Measurements from ENCODE around the gene PROM2. TPM values are rescaled to one million over a fixed set of nuclear protein-coding genes. Genes with fewer than 3 reads are reported as not detected.

PROM2 gene
- total RNA-seq, 1 donor from 2014 or later, result 0.64 TPM

DNA sequence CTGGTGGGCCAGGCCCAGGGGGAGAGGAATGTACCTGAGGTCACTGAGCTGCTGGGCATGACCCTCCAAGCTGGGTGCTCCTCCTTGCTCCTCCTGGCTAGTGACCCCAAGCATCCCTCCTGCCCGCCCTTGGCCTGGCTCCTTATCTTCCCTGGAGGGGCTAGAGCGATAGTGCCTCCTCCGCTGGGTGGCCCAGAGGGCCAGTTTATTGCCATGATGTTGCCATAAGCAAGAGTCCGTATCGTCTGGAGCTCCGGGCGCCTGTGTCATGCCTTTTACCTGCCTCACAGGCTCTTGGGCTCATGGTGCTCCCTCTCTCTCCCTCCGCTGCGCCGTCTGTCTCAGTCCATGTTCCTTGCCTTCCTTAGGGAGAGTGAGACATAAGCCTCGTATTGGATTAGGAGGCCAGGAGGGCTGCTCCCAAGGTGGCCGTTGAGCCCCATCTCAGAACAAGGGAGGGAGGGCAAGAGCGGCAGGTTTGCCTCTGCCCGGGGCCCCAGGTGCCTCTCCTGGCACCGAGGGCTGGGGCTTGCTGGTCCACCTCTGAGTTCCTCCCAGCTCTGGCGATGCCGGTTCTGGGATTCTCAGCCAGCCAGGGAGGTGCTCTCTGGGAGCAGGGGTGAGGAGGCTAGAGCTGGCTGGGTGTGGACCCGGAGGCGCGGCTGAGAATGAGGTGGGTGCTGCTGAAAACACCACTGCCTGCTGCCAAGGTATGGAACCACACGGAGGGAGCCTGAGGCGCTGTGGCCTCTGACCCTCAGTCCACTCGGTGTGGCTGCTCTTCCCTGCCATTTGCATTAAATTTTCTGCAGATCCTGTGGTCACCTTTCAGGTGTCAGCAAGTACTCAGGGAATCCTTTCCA, 45.5 kb downstream of the PROM2 start:
- no peak for DNase-seq (ENCODE audit: low read depth)

DNA sequence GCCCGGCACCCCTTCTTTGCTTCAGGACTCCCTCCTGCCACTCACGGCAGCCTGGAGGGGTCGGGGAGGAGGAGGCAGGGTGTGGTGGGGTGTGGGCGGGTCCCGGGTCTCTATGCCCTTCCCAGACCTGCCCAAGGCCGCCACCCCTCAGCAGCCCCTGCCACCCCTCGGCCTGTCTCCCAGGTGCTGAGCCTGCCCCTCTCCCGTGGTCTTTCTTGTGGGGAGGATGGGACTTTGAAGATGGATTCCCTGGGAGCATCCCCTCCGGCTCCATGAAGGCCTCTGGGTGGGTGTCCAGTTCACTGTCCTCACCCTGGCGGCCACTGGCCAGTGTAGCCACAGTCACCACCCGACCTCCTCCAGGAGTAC, 46.1 kb downstream of the PROM2 start:
- DNase-seq (ENCODE audit: low read depth), result no peak

DNA sequence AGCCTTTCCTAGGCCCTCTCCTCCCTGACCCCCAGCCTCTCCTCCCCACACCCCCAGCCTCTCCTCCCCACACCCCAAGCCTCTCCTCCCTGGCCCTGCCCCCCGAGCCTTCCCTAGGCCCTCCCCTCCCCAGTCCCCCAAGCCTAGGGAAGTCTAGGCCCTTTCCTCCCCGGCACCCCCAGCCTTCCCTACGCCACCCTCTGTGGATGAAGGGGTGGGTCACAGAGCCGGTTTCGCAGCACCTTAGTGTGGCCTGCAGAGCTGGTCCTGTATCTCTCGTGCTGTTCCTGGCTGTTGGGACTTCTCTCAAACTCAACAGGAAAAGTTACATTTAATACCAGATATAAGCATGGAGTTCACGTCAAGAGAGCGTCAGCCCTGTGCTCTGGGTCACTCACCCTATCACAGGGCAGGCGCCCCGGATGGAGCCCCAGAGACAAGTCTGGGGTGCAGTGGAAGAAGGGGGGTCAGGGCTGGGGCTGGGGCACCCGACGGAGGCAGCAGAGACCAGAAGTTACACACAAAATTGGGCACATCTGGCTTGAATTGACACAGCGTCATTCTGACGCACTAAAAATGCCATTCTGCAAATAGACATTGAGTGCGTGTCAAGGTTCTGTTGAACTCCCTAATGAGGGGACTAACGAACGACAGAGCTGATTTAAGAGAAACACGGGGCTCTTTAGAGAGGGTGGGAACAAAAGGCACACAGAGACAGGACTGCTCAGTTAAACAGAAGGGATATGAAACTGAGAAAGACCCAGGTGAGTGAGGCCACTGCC, 46.9 kb downstream of the PROM2 start:
- DNase-seq (ENCODE audit: low read depth), result no peak

DNA sequence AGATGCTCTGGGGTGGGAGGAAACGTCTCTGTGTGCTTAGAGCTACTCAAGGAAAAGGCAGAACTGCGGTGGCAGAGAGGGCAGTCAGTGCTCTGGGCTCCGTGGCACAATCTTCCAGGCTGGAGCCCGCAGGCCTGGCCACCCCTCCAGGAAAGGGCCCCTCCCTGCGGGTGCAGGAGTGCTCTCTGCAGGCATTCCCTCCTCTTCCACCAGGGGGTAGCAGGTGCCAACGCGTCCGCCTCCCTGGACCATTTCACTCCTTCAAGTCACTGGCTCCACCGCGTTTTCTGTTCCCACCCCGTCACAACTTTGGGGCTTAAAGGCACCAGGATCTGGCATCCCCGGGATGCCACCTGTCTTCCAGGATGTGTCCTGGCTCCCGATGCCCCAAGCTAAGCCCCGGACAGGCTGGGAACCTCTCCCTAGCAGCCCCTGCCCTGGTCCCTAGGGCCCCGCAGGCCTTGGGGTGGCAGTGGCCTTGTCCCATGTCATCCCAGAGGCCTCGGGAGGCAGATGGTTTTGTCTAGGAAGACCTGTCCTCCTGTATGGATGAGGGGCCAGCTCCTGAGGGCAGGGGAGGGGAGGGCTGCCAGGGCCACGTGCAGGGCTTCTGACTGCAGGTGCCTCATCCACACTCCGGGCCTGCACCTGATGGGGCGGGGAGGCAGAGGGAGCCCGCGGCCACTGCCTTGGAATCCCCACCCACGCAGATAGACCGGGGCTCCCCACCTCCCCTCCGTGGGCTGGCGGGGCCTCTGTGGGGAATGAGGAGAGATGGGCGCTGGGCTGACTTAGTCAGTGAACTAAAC, 49.3 kb downstream of the PROM2 start:
- no peak for DNase-seq (ENCODE audit: low read depth)

DNA sequence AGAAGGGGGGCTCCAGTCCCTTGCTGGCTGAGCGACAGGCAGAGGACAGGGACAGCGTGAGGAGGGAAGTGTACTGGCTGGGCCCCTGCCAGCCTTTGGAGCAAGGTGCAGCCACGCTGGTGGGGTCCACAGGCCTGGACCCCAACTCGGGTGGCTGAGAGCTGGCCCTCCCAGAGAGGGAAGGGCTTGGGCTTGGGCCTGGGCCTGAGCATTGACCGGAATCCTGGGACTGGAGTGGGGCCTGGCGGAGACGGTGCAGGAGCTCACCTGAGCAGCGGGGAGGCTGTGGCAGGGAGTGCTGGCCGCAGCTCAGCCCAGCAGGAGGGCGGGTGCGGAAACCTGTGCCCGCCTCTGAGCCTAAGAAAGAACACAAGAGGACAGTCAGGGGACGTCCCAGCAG, 50.8 kb downstream of the PROM2 start:
- DNase-seq (ENCODE audit: low read depth), result no peak

DNA sequence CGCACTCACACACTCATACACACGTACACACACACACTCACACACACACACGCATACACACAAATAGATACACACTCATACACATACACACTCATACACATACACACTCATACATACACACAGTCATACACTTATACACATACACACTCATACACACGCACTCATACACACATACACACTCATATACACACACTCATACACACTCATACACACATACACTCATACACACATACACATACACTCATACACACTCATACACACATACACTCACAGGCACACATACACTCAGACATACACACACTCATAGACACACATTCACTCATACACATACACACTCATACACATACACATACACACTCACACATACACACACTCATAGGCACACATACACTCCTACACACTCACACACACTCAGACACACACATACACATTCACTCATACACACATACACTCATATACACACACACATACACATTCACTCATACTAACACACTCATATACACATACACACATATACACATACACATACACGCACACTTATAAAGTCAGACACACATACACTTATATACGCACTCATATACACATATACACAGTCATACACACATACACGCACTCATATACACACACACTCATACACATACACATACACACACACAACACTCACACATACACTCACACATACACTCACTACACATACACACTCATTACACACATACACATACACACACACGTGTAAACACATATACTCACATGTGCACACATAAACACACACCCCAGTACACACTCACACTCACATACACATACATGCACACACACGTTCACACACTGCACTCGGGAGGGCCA, 51.6 kb downstream of the PROM2 start:
- no peak for DNase-seq (ENCODE audit: low read depth)

DNA sequence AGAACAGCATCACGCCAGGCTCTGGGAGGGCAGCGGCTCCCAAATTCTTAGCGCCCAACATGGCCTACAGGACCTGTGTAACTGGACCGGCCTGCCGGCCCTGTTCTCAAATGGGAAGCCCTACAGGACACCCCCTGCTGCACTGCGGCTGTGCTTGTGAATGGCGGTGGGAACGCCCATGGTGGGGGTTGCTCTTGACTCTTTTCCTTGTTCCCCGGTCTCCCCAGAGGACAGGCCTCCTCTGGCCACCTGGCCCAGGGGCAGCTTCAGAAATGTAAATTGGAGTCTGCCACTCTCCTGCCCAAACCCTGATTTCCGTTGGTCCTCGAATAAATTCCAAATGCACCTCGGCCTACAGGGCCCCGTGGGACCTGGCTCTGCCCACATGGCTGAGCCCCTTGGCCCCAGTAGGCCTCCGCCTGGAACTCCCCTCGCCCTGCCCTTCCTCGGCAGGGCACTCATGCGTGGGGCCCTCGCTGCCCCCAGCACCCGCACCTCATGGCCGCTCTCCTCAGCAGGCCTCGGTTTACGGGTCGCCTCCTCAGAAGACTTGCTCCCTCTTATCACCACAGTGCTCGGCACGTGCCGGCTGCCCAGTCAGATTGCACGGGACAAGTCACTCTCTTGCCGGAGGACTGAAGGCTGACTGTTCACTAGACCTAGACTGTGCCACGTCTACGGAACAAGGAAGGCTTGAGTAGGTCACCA, 52.3 kb downstream of the PROM2 start:
- DNase-seq (ENCODE audit: low read depth), result no peak

DNA sequence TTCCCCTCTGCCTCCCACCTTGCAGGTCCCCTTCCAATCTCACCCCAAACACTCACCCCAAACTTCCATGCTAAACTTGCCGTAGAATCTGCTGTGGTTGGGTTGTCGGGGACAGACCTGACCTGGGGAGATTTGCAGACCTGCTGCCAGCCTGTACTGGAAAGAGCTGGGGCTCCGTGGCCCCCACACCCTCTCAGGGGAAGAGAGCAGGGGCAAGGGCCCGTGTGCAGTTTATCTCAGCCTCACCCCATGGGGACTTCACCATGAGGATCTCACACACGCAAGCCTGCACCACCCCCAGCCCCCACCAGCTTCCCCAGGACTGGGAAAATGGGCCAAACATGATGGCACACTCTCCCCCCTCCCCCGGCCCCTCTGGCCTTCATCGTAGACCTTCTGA, 53.6 kb downstream of the PROM2 start:
- no peak for DNase-seq (ENCODE audit: low read depth)

DNA sequence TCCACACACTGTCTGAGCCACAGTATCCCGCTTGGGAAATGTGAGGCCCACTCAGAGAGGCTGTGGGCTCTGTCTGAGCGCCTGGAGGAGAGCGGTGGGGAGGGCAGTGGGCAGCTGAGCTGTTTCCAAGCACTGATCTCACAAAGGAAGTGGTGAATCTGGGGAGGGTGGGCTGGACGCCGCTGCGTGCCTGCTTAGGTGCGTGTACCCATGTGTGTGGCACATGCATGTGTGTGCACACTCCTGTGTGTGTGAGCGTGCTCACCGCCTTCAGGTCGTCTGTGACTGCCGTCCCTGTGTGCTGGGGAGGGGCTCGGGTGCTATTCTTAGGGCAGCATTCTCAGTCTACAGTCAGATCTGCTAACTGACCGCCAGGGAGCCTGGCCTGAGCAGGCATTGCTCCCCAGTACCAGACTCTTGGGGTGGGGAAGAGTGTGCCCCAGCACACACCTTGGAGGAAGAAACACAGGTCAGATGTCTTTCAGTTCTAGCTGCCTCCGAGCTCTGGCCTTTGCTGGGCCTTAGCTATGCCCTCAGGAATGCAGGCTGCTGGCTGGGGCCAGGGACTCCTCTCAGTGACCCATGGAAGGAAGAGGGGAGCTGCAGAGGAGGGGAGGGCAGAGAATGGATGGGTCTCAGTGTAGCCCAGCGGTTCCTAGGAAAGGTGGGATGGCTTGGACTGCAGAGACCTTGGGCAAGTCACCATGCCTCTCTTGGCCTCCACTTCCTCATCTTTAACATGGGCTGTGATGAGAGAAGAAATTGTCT, 54.3 kb downstream of the PROM2 start:
- no peak for DNase-seq (ENCODE audit: low read depth)

DNA sequence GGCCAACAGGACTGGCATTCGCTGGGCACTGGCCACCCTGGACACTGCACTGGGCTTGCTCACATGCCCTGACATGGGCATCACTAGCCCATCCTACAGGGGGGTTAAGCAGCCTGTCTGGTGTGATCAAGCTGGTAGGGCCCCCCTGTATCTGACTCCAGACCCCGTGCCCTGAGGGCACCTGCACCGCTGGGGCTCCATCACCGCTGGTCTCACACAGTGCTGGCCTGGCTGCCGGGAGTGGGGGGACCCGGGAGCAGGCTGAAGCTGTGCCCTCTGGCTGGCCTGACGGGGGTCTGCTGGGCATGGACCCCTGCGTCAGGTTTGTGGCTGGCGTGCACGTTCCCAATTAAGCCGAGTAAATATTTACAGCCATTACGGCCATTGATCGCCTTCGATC, 55.2 kb downstream of the PROM2 start:
- no peak for DNase-seq (ENCODE audit: low read depth)

DNA sequence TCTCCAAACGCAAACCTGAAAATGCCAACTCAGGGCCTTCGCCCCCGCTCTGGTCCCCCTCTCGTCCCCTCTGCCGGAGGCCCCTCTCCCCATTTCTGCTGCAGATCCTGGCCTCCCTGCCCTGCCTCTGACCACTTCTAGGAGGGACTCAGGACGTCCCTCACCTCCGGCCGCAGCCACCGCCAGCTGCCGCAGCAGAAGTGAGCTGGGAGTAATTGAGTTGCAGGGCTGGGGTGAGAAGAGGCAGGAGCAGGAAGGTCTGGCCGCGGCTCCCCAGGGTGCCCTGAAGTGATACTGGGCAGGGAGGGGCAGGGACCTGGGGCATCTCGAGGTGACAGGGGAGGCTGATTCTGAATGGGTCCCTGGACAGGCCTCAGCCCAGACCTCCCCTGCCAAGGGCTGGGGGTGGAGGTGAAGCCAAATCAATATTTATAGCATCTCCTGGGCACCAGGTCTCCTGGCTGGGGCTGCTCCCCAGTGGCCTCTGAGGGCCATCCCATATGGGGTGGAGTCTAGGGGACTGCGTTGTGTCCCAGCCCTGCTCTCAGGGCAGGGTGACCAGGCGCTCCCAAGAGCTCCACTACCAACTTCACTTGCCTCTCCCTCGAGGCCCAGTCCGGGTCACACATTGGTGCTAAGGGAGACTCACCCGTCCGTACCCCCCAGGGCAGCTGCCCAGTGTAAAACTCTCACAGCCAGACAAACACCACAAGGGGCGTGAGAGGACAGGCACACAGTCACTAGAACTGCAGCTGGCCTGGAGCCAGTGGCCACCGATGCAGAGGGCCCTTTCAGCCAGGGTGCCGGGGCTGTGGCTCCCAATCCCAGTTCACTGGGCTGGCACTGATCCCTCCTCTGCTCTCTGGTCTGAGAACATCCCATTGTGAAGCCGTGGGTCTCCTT, 55.9 kb downstream of the PROM2 start:
- DNase-seq (ENCODE audit: low read depth), result no peak

DNA sequence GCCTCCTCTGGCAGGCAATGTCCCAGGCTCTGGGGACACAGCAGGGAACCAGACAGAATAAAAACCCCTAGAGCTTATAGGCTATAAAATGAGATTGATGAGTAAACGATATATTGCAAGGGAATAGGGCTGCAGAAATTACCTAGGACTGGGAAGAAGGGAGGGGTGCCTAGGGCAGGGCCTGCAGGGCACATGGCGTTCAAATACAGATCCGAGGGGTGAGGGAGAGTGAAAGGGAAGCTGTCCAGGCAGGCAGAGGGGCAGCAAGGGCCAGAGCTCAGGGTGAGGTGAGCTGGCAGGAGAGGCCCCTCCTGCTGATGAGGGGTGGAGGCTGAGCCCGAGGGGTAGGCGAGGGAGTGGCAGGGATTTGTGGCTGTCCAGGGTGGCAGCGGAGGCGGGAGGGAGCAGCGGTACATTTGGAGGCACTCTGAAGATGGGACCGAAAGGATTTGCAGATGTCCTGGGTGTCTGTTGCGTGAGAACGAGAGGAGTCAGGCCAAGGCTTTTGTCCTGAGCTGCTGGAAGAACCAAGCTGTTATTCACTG, 56.6 kb downstream of the PROM2 start:
- DNase-seq (ENCODE audit: low read depth), result no peak

DNA sequence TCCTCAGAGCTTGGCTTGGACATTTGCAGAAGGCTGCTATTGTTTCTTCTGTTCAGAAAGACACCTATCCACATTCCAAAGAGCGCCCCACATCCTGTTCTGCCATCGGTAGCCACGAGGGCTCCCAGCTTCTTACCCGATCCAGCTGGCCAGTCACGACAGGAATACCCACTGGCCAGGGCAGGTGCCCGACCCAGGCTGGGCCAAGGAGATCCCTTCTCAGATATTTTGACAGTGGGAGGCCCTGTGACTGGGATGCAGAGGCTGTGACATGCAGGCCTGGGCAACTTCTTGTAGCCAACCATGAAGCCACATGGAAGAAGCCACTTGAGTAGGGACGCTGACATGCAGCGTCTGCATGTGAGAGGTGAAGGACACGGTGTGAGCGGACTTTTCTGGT, 57.4 kb downstream of the PROM2 start:
- no peak for DNase-seq (ENCODE audit: low read depth)

DNA sequence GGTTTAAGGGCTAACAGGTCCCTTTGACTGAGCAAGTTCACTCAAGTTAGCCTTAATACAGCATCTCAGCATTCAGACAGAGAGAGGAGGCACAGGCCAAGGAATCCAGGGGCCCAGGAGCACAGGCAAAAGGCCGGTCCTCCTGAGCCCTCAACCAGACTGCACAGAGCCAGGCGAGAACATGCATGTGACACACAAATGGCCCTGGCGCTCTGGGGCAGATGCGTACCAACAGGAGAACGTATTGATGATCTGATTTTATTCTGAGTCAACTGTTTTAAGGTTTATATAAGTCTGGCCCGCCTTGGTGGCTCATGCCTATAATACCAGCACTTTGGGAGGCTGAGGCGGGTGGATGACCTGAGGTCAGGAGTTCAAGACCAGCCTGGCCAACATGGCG, 57.8 kb downstream of the PROM2 start:
- DNase-seq (ENCODE audit: low read depth), result no peak

DNA sequence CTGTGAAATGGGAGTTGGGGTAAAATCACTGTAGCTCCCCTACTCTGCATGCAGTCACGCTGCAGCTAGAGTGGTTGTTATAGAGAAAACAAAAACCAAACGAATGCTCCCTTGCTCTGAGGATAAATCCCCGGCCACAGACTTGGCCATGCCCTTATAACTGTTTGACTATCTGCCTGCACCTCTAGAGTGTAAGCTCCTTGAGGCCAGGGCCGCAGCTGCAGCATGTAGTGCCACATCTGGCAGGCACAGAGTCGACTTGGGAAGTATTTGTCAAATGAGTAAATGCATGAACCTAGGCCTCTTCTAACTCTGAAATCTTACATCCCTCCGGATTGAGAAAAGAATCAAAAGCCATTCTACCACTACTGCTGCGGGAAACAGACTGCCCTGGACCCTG, 58.8 kb downstream of the PROM2 start:
- no peak for DNase-seq (ENCODE audit: low read depth)

DNA sequence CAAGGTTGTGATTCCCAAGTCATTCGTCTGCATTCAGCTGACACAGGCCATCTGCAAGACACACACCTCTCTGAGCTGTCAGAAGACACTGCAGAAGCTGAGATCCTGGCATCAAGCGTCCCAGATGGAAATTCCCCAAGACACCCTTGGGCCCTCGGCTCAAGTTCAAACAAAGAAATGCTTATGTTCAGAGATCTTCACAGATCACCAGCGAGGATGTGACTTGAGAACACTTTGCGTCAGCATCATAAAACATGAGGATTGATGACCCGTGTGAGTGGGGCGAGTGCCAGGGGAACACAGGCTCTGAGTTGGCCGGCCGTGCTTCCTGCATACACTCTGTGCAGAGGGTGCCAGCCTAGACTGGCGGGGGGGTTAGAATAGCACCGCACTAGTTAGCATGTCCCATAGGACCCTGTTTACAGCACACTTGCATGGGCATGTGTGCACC, 59.7 kb downstream of the PROM2 start:
- peak; percentile 62 for DNase-seq (ENCODE audit: low read depth)

DNA sequence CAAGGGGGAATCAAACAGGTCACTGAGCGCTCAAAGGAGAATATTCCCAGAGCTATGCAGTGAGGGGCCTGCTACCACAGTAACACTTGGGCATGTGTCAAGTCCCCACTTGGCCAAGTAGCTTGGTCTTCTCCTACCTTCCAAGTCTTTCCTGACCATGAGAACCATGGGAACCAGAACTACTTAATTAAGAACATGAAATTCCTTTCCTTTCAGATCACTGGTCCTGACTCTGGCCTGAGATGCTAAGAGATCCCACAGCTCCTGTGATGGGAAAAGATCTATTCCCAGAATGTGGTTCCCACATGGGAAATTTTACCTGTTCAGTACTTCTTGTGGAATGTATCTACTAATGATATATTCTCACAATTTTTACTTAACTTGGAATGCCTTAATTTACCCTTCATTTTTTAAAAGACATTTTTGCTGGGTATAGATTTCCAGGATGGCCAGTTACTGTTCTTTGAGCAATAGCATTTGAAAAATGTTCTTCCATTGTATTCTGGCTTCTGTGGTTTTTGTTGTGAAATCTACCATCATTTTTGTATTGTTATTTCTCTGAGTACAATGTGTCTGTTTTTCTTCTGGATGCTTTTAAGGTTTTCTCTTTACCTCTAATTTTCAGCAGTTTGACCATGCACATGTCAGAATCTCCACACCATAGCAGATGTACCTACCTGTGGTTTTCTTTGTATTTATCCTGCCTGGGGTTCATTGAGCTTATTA, 60.8 kb downstream of the PROM2 start:
- DNase-seq (ENCODE audit: low read depth), result no peak

Data from myocyte (in vitro differentiated cells).